Caco-2 (cell line): ENCODE measurements around the gene SNAP25. TPM values are rescaled to one million over a fixed set of nuclear protein-coding genes. Genes with fewer than 3 reads are reported as not detected.

Experiments used
- BruUV-seq: library from RNA; stranded (reverse); fragments of 400-500 nt; replicated peaks from 2 replicates; lab custom pipeline; 2021; lab: Mats Ljungman, UMichigan
- CTCF ChIA-PET: fragments of 300-600 bp; sonication (Branson Sonifier 250); formaldehyde crosslinking; loops from one replicate; lab custom pipeline; 2022; ENCODE audit warnings: antibody characterized with exemption; lab: Charles Lee
- POLR2A ChIA-PET: fragments of 300-600 bp; sonication (Branson Sonifier 250); formaldehyde crosslinking; loops from one replicate; lab custom pipeline; 2022; ENCODE audit warnings: antibody characterized with exemption; lab: Charles Lee
- DNase-seq, 2 experiments: peaks; one replicate each; pipeline versions ENCODE4 v3.0.0 to v3.0.0-alpha.2; 2020 to 2022
- H3K27me3 ChIP-seq: replicated peaks from 2 replicates; pipeline ENCODE4 v1.6.0; 2011; ENCODE audit warnings: low read length; ENCODE audit not compliant: control insufficient read depth, insufficient read depth
- H3K36me3 ChIP-seq: 2 replicates; pipeline ENCODE4 v1.5.1; 2011; ENCODE audit warnings: low read length; ENCODE audit not compliant: control insufficient read depth, insufficient read depth
- H3K4me1 ChIP-seq: fragments of 250-450 bp; sonication (Bioruptor Pico); 2 replicates; pipeline ENCODE4 v1.5.1; 2020; ENCODE audit warnings: mild to moderate bottlenecking
- H3K4me3 ChIP-seq: 2 replicates; pipeline ENCODE4 v1.5.1; 2011; ENCODE audit warnings: low read depth, mild to moderate bottlenecking, control low read depth, low read length
- H3K9me3 ChIP-seq: fragments of 250-450 bp; sonication (Bioruptor Pico); 2 replicates; pipeline ENCODE4 v1.5.1; 2020; ENCODE audit warnings: mild to moderate bottlenecking, moderate library complexity
- H3K27ac Mint-ChIP-seq: one replicate; pipeline ENCODE4 v1.8.0; 2022; ENCODE audit warnings: mixed read lengths; ENCODE audit not compliant: unreplicated experiment
- H3K27me3 Mint-ChIP-seq: one replicate; pipeline ENCODE4 v1.8.0; 2022; ENCODE audit warnings: mixed read lengths; ENCODE audit not compliant: insufficient read depth, unreplicated experiment
- H3K36me3 Mint-ChIP-seq: one replicate; pipeline ENCODE4 v1.8.0; 2022; ENCODE audit warnings: mild to moderate bottlenecking, mixed read lengths; ENCODE audit not compliant: insufficient read depth, unreplicated experiment
- H3K4me1 Mint-ChIP-seq: one replicate; pipeline ENCODE4 v1.8.0; 2022; ENCODE audit warnings: low read depth, mixed read lengths; ENCODE audit not compliant: unreplicated experiment
- H3K4me3 Mint-ChIP-seq: one replicate; pipeline ENCODE4 v1.8.0; 2022; ENCODE audit warnings: mild to moderate bottlenecking, moderate library complexity, mixed read lengths; ENCODE audit not compliant: unreplicated experiment
- H3K9me3 Mint-ChIP-seq: one replicate; pipeline ENCODE4 v1.8.0; 2022; ENCODE audit warnings: mixed read lengths; ENCODE audit not compliant: unreplicated experiment
- intact Hi-C: fragments of 100-400 bp; cut with micrococcal nuclease; formaldehyde crosslinking; loops from one replicate; pipeline ENCODE4 v1.10.0; 2022; ENCODE audit not compliant: unreplicated experiment
- total RNA-seq: library from RNA; stranded (reverse); gene quantifications from 2 replicates; pipeline ENCODE4 v1.2.3, GENCODE V29; 2022
- TF ChIP-seq, protein P1 (sequence below), 2 experiments: fragments of 200-600 bp in 1 of 2; IDR thresholded peaks; 1 replicate in 1 of 2; 2 replicates in 1 of 2; pipeline versions ENCODE4 v1.5.1 to v1.8.0; 2011 to 2022; ENCODE audit warnings: antibody characterized with exemption in 1 of 2, control low read depth in 1 of 2, inconsistent platforms in 1 of 2, low read depth in 1 of 2, low read length in 1 of 2, mild to moderate bottlenecking in 1 of 2, moderate library complexity in 1 of 2; ENCODE audit not compliant: insufficient read depth in 1 of 2, severe bottlenecking in 1 of 2, unreplicated experiment in 1 of 2

SNAP25 gene
- total RNA-seq, 1 experiment from 2014 or later, result not detected

DNA sequence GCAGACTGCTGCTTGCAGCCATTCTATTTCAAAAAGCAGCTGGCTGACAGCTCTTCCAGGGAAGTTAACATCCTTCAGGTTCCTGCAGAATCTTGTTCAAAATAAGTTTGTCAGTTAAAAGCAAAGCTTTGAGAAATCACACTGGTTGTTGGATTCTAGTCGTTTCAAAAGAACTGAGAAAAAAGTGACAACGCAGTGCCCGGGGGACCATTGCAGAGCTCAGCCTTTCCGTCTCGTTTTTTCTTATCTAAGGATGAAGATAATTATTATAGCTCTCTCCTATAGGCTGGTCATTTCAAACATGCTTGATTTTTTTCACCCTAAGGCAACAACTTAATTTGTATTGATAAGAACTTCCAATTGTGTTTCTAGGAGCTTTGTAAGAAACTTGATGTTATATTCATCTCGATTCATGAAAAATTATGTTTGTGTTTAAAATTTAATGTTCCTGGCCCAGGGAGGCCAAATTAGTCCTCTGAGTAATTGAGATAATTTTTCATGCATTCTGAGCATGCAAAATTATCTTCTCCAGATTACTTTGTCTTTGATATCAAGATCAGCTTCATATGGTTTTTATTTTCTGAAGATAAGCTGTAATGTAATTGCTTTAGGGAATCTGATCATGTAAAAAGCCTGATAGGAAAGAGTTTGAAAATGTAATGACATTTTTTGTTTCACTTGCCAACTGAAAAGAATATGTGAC is 58.4 kb downstream of the SNAP25 start:
- Histone ChIP-seq H3K36me3 (no peaks in the 10 kb centered on the region), H3K4me1 (no peaks in the 10 kb centered on the region), H3K4me3 (no peak overlapping the region), H3K9me3 (no peaks in the 10 kb centered on the region), H3K27me3 (no peaks in the 10 kb centered on the region; the same call in 1 of the 2 replicates)
- TF ChIP-seq, protein P1, sequence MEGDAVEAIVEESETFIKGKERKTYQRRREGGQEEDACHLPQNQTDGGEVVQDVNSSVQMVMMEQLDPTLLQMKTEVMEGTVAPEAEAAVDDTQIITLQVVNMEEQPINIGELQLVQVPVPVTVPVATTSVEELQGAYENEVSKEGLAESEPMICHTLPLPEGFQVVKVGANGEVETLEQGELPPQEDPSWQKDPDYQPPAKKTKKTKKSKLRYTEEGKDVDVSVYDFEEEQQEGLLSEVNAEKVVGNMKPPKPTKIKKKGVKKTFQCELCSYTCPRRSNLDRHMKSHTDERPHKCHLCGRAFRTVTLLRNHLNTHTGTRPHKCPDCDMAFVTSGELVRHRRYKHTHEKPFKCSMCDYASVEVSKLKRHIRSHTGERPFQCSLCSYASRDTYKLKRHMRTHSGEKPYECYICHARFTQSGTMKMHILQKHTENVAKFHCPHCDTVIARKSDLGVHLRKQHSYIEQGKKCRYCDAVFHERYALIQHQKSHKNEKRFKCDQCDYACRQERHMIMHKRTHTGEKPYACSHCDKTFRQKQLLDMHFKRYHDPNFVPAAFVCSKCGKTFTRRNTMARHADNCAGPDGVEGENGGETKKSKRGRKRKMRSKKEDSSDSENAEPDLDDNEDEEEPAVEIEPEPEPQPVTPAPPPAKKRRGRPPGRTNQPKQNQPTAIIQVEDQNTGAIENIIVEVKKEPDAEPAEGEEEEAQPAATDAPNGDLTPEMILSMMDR (IDR thresholded peaks at IDR 0.05; ENCODE audit: insufficient read depth in 1 of 2, low read depth in 1 of 2, low read length in 1 of 2, severe bottlenecking in 1 of 2, unreplicated experiment in 1 of 2), result no peak
- Mint-ChIP-seq H3K9me3 (no peaks in the 10 kb centered on the region), H3K27ac (no peak overlapping the region), H3K4me3 (no peak overlapping the region), H3K4me1 (no peaks in the 10 kb centered on the region), H3K36me3 (no peaks in the 10 kb centered on the region), H3K27me3 (no peaks in the 10 kb centered on the region)
- DNase-seq, result no peak
- no TSS peak for BruUV-seq
- intact Hi-C loops, result no loop called here
- ChIA-PET POLR2A (no interaction called here), CTCF (no interaction called here)

GRCh38 chr20:10277616-10278015 is 59.0 kb downstream of the SNAP25 start:
- no TSS peak for BruUV-seq
- Histone ChIP-seq H3K27me3 (no peaks in the 10 kb centered on the region; the same call in 1 of the 2 replicates), H3K4me1 (no peaks in the 10 kb centered on the region), H3K36me3 (no peaks in the 10 kb centered on the region), H3K4me3 (no peak overlapping the region), H3K9me3 (no peaks in the 10 kb centered on the region)
- Mint-ChIP-seq H3K9me3 (no peaks in the 10 kb centered on the region), H3K4me1 (no peaks in the 10 kb centered on the region), H3K36me3 (no peaks in the 10 kb centered on the region), H3K4me3 (no peak overlapping the region), H3K27me3 (no peaks in the 10 kb centered on the region), H3K27ac (no peak overlapping the region)
- CTCF ChIA-PET, result no interaction called here
- POLR2A ChIA-PET, result no interaction called here
- intact Hi-C loops, result no loop called here
- TF ChIP-seq, protein P1 (IDR thresholded peaks at IDR 0.05; ENCODE audit: insufficient read depth in 1 of 2, low read depth in 1 of 2, low read length in 1 of 2, severe bottlenecking in 1 of 2, unreplicated experiment in 1 of 2), result no peak
- DNase-seq, result no peak

GRCh38 chr20:10278412-10278811 is 59.8 kb downstream of the SNAP25 start:
- intact Hi-C loops, result no loop called here

More at GRCh38 chr20:10278412-10278811, 59.8 kb downstream of the SNAP25 start:
- Histone ChIP-seq H3K36me3 (no peaks in the 10 kb centered on the region), H3K9me3 (no peaks in the 10 kb centered on the region), H3K27me3 (no peaks in the 10 kb centered on the region; the same call in 1 of the 2 replicates), H3K4me1 (no peaks in the 10 kb centered on the region), H3K4me3 (no peak overlapping the region)
- CTCF ChIA-PET, result no interaction called here
- Mint-ChIP-seq H3K4me1 (no peaks in the 10 kb centered on the region), H3K9me3 (no peaks in the 10 kb centered on the region), H3K27ac (no peak overlapping the region), H3K27me3 (no peaks in the 10 kb centered on the region), H3K4me3 (no peak overlapping the region), H3K36me3 (no peaks in the 10 kb centered on the region)
- POLR2A ChIA-PET, result no interaction called here
- TF ChIP-seq, protein P1 (IDR thresholded peaks at IDR 0.05; ENCODE audit: insufficient read depth in 1 of 2, low read depth in 1 of 2, low read length in 1 of 2, severe bottlenecking in 1 of 2, unreplicated experiment in 1 of 2), result no peak
- no TSS peak for BruUV-seq
- no peak for DNase-seq
